ENCODE measurements around the gene HS3ST6.
A peak's percentile ranks its signal among the peaks of the same experiment; 100 is the strongest.

GRCh38 chr16:1964506-1965395 lies 46.5 kb upstream of the HS3ST6 start, which contains the start of gene RPS2:
- TF ChIP-seq MAX (IDR thresholded peaks at IDR 0.05) = no peak
- TF ChIP-seq EZH2 (IDR thresholded peaks at IDR 0.05) = no peak
- TF ChIP-seq JUND (IDR thresholded peaks at IDR 0.05) = no peak
- peak; percentile 99 for TF ChIP-seq POLR2A (IDR thresholded peaks at IDR 0.05; ENCODE audit: borderline replicate concordance, extremely low read depth, insufficient read depth, insufficient read length)
- TF ChIP-seq CTCF (IDR thresholded peaks at IDR 0.05 in 2 of 3, conservative IDR thresholded peaks at IDR 0.05 in 1 of 3; ENCODE audit: borderline replicate concordance in 1 of 3, insufficient read depth in 1 of 3, low read depth in 2 of 3, low read length in 2 of 3) = 0 out of 6 replicates have a peak, but pooled peaks of 1 of the 3 experiments have one; percentile 2
- no peak for TF ChIP-seq REST (IDR thresholded peaks at IDR 0.05; ENCODE audit: low read depth)
- TF ChIP-seq POLR2AphosphoS5 (IDR thresholded peaks at IDR 0.05; ENCODE audit: low read depth, low read length) = peak; percentile 100
- no peak for TF ChIP-seq ELF1 (IDR thresholded peaks at IDR 0.05; ENCODE audit: borderline replicate concordance, low read depth)
- TF ChIP-seq SP1 (IDR thresholded peaks at IDR 0.05; ENCODE audit: low read depth) = no peak
